Measurements from ENCODE around the gene OTUB1.

OTUB1 gene

DNA sequence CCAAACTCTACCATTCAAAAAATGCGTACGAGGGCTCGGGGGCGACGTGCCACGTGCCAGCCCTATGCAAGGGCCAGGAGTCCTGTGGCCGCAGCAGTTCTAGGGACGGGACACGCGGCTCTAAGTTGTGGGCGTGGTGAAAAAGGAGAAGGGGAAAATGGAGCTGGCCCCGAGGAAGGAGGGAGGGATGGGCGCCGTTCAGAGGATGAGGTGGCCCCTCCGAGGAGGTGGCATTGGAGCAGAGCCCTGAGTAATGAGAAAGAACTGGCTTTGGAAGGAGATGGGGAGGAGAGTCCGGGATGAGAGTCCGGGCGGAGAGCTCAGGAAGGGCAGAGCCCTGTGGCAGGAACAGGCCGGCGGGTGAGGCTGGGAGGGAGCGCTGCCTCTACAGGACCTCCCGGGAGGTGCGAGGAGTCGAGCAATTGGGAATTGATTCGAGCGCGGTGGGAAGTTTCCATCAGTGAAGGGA lies 21.0 kb downstream of the OTUB1 start:
- no peak for DNase-seq

- DNase-seq, result no peak
Measured at GRCh38 chr11:64007629-64008282, 21.5 kb downstream of the OTUB1 start.

DNA sequence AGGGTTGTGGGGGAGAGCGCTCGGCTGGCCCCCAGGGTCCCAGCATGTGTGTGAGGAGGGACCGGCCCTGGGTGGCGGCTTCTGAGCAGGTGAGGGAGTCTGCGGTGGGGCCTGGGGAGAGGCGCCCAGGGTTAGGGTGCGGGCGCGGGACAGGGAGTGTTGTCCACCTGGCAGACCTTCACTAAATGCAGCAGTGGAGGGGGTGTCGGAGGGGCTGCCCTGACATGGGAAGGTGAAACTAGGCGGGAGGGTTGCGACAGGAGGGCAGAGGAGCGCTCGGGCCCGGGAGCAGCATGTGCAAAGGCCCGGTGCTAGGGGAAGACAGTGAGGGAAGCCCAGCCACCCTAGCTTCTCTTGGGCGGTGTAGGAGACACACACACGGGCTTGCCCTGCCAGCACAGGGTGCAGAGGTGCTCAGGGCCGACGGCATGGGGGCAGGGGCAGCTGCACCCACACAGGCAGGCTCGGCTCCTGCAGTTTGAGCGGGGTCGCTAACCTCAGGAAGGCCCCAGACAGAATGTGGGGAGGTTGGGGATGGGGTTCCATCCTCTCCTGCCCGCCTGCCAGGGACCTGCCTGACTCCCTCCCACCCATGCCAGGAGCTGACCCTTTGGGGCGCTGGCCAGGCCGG lies 22.2 kb downstream of the OTUB1 start:
- DNase-seq, result no peak

- no peak for DNase-seq
Measured at GRCh38 chr11:64008914-64009633, 22.8 kb downstream of the OTUB1 start.

DNA sequence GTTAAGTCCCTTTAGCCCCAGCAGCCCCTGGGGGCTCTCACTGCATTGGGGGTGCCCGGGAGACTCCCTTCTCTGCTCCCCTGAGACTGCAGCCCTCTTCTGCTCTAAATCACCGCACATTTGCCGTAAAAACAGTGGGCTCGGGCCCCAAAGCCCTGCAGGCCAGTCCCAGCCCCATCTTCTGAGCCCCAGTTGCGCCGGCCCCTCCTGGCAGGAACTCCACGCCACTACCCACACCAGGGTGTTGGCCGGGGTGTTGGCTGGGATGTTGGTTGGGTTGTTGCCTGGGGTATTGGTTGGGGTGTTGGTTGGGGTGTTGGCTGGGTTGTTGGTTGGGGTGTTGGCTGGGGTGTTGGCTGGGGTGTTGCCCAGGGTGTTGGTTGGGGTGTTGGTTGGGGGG lies 23.5 kb downstream of the OTUB1 start:
- DNase-seq, result no peak

GRCh38 chr11:64010783-64011182 lies 24.5 kb downstream of the OTUB1 start:
- no peak for DNase-seq

DNA sequence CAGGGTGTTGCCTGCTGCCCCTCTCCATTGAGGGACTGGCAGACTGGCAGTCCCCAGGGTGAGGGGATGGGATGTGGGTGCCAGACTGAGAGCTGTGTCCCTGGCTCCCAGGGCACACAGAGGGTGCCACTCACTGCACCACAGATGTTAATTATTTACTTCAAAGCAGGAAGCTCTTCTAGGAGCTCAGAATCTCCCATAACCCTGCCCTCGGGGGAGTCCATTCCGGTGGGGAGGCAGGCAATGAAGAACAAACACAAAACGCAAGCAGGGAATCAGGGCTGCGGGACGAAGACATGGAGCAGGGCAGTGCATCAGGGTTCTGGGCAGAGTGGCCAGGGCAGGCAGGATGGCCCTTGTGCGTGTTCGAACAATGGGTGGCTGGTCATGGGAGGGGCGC lies 25.1 kb downstream of the OTUB1 start:
- no peak for DNase-seq

DNA sequence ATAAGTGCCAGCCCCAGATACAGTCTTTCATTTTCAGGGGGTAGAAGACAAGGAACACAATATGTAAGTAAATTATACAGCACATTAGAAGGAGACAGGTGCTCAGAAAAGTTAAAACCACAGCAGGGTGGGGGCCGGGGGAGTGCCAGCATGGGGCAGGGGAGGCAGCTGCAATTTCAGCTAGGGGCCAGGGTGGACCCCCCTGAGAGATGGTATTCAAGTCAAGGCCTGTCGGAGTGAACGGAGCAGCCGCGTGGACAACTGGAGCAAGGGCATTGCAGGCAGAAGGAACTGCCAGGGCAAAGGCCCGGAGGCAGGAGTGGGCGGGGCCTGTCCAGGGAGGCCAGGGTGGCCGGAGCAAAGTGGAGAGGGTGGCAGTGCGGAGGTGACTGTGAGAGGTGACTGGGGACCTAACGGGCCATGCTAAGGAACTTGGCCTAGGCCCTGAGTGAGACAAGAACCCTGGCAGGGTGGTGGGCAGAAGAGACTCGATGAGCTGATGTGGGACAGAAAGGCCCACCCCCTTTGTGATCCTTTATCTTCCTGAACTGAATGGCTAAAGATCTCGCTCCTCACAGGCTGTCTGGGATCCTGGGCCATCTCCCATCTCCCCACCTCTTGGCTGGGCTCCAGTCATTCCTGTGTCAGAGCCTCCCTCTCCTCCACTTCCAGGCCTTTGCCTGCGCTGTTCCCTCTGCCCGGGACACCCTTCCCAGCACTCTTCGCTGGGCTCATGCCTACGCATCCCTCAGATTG lies 27.1 kb downstream of the OTUB1 start:
- no peak for DNase-seq

GRCh38 chr11:64014356-64014755 lies 28.1 kb downstream of the OTUB1 start:
- DNase-seq, result no peak

DNA sequence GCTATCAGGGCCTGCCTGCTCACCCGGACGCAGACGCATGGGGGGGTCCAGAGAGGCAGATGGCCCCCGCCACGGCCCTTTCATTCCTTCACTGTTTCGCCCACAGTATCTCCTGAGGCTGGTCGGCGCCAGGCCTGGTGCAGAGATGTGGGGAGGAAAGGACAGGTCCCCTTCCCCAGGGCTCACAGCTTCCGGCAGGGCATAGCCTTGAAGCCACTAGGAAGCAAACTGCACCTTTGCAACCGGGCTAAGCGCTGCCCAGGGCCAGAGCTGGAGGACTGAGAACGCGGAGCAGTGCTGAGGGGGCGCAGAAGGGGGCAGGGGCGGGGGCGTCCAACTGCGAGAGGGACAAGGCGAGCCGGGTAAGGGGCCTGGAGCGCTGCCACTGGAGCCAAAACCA lies 29.3 kb downstream of the OTUB1 start:
- DNase-seq, result no peak

GRCh38 chr11:64015935-64016845 lies 30.0 kb downstream of the OTUB1 start:
- no peak for DNase-seq

GRCh38 chr11:64017945-64018224 lies 31.6 kb downstream of the OTUB1 start:
- DNase-seq, result no peak

GRCh38 chr11:64018310-64018709 lies 32.1 kb downstream of the OTUB1 start:
- DNase-seq, result no peak

- DNase-seq, result no peak
Measured at GRCh38 chr11:64019106-64020037, 33.1 kb downstream of the OTUB1 start.

- no peak for DNase-seq
Measured at GRCh38 chr11:64020976-64021756, 34.9 kb downstream of the OTUB1 start.

- no peak for DNase-seq
Measured at GRCh38 chr11:64021757-64022093, 35.5 kb downstream of the OTUB1 start.

- DNase-seq, result no peak
Measured at GRCh38 chr11:64022125-64022784, 36.0 kb downstream of the OTUB1 start.

GRCh38 chr11:64023712-64024710 lies 37.8 kb downstream of the OTUB1 start:
- no peak for DNase-seq

DNA sequence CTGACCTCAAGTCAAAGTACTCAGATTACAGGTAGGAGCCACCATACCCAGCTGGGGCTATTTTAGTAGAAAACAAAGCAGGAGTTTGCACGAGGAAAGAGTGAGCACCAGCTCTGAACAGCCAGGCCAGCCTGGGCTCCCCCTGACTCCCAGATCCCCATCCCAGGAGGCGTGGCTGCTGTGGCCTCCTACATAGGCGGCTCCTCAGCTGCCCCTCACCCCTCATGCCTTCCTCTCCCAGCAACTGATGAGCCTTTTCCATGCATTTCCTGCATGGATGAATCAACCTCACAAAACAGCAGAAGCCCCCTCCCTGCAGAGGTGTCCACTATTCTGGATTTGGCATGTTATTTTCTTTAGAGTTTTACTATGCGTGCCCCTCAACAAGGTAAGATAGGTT lies 39.0 kb downstream of the OTUB1 start:
- no peak for DNase-seq

All from central memory CD4-positive, alpha-beta T cell (primary cell).